Measurements from ENCODE around the gene LITAF.
"Not testable (repeated sequence)": the region's sequence is repeated elsewhere in the genome, so short reads cannot be mapped to it uniquely, and the experiment has no call there.

LITAF gene

DNA sequence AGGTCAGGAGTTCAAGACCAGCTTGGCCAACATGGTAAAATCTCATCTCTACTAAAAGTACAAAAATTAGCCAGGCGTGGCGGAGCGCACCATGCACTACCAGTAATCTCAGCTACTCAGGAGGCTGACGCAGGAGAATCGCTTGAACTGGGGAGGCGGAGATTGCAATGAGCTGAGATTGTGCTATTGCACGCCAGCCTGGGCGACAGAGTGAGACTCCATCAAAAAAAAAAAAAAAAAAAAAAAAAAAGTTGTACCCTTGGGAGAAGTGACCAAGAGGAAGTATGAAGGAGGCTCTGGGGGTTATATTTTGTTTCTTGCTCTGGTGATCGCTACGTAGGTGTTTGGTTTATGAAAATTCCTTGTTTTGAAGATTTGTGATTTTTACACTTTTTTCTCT, 66.3 kb downstream of the LITAF start:
- Mint-ChIP-seq H3K36me3 (no peaks in the 10 kb centered on the region), H3K27ac (no peak overlapping the region), H3K9me3 (ENCODE audit: low read depth) (peaks cover 4% of the 10 kb centered on the region), H3K4me3 (no peak overlapping the region), H3K27me3 (no peaks in the 10 kb centered on the region), H3K4me1 (ENCODE audit: low read depth) (no peaks in the 10 kb centered on the region)

GRCh38 chr16:11517961-11518360, 68.8 kb downstream of the LITAF start:
- Mint-ChIP-seq H3K9me3 (ENCODE audit: low read depth) (peaks cover 4% of the 10 kb centered on the region), H3K27me3 (no peaks in the 10 kb centered on the region), H3K27ac (no peak overlapping the region)

DNA sequence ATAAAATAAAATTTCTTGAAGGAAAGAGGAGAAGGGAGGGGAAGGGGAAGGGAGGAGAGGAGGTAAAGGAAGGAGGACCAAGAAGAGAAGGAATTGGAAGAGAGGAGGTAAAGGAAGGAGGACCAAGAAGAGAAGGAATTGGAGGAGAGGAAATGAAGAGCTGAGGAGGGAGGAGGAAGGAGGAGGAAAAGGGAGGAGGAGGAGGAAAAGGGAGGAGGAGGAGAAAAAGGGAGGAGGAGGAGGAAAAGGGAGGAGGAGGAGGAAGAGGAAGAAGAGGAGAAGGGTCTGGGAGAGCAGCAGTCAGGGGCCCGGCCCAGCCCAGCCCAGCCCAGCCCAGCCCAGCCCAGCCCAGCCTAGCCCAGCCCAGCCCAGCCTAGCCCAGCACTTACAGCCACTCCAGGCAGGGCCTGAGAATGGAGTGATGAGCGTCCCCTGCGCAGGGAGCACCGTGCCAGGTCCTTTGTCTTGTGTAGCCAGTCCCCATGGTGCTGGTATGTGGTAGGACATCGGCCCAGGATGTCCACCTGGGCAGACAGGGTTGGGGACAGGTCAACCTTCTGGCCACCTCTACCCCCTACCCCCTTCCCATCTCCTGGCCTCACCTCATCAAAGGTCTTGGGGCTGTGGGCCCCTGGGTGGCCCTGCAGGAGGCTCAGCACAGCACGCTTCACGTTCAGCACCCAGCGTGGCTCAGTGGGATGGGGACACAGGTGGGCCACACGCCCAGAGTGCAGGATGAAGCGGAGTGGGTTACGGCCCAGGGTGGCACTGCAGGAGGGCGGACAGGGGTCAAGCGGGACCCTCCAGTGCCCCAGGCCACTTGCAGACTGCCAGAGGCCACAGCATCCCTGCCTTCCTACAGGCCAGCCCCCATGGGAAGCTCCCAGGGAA, 70.9 kb downstream of the LITAF start:
- H3K4me1 Mint-ChIP-seq (ENCODE audit: low read depth) = no peaks in the 10 kb centered on the region
- H3K36me3 Mint-ChIP-seq = no peaks in the 10 kb centered on the region
- H3K9me3 Mint-ChIP-seq (ENCODE audit: low read depth) = peaks cover under 1% of the 10 kb centered on the region
- no peak overlapping the region for H3K27ac Mint-ChIP-seq
- no peak overlapping the region for H3K4me3 Mint-ChIP-seq
- H3K27me3 Mint-ChIP-seq = no peaks in the 10 kb centered on the region

More at GRCh38 chr16:11517961-11518360, 68.8 kb downstream of the LITAF start:
- Mint-ChIP-seq H3K36me3 (no peaks in the 10 kb centered on the region), H3K4me3 (no peak overlapping the region), H3K4me1 (ENCODE audit: low read depth) (no peaks in the 10 kb centered on the region)

DNA sequence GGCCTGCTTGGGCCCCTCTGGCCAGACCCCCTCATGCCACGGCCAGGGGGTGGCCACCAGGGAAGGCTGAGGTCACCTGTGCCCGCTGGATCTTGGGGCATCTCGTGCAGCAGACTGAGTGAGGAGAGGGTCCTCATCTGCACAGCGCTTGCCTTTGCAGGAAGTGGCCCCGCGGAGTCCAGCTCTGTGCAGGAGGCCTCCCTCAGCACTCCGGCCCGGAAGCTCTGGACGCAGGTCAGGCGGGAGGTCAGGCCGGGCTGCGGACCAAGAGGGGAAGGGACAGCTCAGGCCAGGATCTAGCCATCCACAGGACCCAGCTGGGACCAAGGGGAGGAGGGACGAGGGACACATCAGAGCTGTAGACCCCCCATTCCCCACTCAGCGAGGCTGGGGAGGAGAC, 72.4 kb downstream of the LITAF start:
- H3K27ac Mint-ChIP-seq = no peak overlapping the region
- no peaks in the 10 kb centered on the region for H3K27me3 Mint-ChIP-seq
- no peak overlapping the region for H3K4me3 Mint-ChIP-seq
- no peaks in the 10 kb centered on the region for H3K9me3 Mint-ChIP-seq (ENCODE audit: low read depth)
- no peaks in the 10 kb centered on the region for H3K4me1 Mint-ChIP-seq (ENCODE audit: low read depth)
- no peaks in the 10 kb centered on the region for H3K36me3 Mint-ChIP-seq

GRCh38 chr16:11513366-11513765, 73.4 kb downstream of the LITAF start:
- not testable (repeated sequence) for H3K4me3 Mint-ChIP-seq; H3K9me3 Mint-ChIP-seq (ENCODE audit: low read depth)

DNA sequence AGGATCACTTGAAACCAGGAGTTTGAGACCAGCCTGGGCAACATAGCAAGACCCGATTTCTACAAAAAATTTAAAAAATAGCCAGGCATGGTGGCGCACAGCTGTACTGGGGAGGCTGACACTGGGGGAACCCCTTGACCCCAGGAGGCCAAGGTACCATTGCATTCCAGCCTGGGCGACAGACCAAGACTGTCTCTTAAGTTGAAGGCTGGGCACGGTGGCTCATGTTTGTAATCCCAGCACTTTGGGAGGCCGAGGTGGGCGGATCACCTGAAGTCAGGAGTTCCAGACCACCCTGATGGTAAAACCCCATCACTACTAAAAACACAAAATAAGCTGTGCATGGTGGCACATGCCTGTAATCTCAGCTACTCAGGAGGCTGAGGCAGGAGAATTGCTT, 74.9 kb downstream of the LITAF start:
- no peaks in the 10 kb centered on the region for H3K27me3 Mint-ChIP-seq
- H3K27ac Mint-ChIP-seq = no peak overlapping the region

More at GRCh38 chr16:11513366-11513765, 73.4 kb downstream of the LITAF start:
- H3K27me3 Mint-ChIP-seq; H3K36me3 Mint-ChIP-seq; H3K4me1 Mint-ChIP-seq (ENCODE audit: low read depth); H3K27ac Mint-ChIP-seq: not testable (repeated sequence)

GRCh38 chr16:11511328-11511727, 75.4 kb downstream of the LITAF start:
- no peaks in the 10 kb centered on the region for H3K27me3 Mint-ChIP-seq
- H3K9me3 Mint-ChIP-seq (ENCODE audit: low read depth) = no peaks in the 10 kb centered on the region
- no peak overlapping the region for H3K4me3 Mint-ChIP-seq
- no peaks in the 10 kb centered on the region for H3K36me3 Mint-ChIP-seq
- H3K27ac Mint-ChIP-seq = no peak overlapping the region
- no peaks in the 10 kb centered on the region for H3K4me1 Mint-ChIP-seq (ENCODE audit: low read depth)

More for the DNA sequence above, 74.9 kb downstream of the LITAF start:
- Mint-ChIP-seq H3K4me1 (ENCODE audit: low read depth) (no peaks in the 10 kb centered on the region), H3K9me3 (ENCODE audit: low read depth) (no peaks in the 10 kb centered on the region), H3K4me3 (no peak overlapping the region), H3K36me3 (no peaks in the 10 kb centered on the region)

DNA sequence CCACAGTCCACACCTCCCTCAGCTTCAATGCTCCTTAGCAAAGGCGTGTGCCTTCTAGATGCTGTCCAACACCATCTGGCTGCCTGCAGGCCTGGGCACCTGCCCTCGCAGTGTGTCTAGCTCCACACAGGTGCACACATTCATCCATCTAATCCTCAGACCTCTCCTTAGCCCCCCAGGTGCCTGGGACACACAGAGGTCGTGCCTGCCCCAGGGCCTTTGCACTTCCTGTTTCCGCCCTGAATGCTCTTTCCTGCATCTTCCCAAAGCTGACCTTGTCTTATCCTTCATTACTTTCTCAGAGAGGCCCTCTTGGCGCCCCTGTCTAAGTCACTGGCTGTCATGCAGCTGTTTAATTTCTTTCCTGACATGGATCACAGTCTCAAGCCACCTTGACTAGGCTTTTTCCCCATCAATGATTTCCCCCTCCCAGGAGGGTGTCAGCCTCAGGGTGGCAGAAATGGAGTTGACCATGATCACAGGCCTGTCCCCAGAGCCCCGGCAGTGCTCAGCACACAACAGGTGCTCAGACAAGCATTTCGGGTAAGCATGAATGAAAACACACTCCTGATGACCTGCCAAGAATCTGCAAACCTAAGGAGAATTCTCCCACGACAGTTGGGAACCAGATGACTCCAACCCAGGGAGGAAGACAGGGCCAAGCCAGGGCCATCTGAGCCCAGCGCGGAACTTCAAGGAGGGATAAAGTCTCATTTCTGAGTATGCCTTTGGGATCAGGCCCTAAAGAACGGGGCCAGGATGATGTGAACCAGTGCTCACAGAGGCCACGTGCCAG, 76.3 kb downstream of the LITAF start:
- no peak overlapping the region for H3K27ac Mint-ChIP-seq
- H3K4me1 Mint-ChIP-seq (ENCODE audit: low read depth) = no peaks in the 10 kb centered on the region
- H3K9me3 Mint-ChIP-seq (ENCODE audit: low read depth) = no peaks in the 10 kb centered on the region
- no peaks in the 10 kb centered on the region for H3K36me3 Mint-ChIP-seq
- no peak overlapping the region for H3K4me3 Mint-ChIP-seq
- H3K27me3 Mint-ChIP-seq = no peaks in the 10 kb centered on the region

GRCh38 chr16:11507991-11508390, 78.7 kb downstream of the LITAF start:
- Mint-ChIP-seq H3K9me3 (ENCODE audit: low read depth) (no peaks in the 10 kb centered on the region), H3K36me3 (no peaks in the 10 kb centered on the region), H3K4me3 (no peak overlapping the region), H3K4me1 (ENCODE audit: low read depth) (no peaks in the 10 kb centered on the region), H3K27ac (no peak overlapping the region), H3K27me3 (no peaks in the 10 kb centered on the region)

DNA sequence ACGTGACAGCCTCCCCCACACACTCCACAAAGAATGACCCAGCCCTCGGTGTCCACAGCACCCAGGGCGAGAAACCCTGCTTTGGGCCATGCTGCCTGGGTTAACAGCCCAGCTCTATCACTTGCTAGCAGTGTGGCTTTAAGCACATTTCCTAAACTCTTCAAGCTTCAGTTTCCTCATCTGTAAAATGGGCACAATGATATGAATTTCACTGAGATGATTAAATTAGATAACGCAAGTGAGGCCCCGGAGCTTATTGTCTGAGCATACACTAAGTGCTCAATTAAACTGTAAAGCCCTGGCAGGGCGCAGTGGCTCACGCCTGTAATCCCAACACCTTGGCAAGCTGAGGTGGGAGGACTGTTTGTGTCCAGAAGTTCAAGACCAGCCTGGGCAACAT, 79.4 kb downstream of the LITAF start:
- H3K4me3 Mint-ChIP-seq = no peak overlapping the region
- no peaks in the 10 kb centered on the region for H3K4me1 Mint-ChIP-seq (ENCODE audit: low read depth)
- H3K27me3 Mint-ChIP-seq = no peaks in the 10 kb centered on the region
- no peaks in the 10 kb centered on the region for H3K9me3 Mint-ChIP-seq (ENCODE audit: low read depth)
- no peak overlapping the region for H3K27ac Mint-ChIP-seq
- no peaks in the 10 kb centered on the region for H3K36me3 Mint-ChIP-seq

- Mint-ChIP-seq H3K4me1 (ENCODE audit: low read depth) (no peaks in the 10 kb centered on the region), H3K27me3 (no peaks in the 10 kb centered on the region), H3K4me3 (no peak overlapping the region), H3K27ac (no peak overlapping the region), H3K9me3 (ENCODE audit: low read depth) (no peaks in the 10 kb centered on the region), H3K36me3 (no peaks in the 10 kb centered on the region)
Measured at GRCh38 chr16:11506741-11507305, 79.9 kb downstream of the LITAF start.

DNA sequence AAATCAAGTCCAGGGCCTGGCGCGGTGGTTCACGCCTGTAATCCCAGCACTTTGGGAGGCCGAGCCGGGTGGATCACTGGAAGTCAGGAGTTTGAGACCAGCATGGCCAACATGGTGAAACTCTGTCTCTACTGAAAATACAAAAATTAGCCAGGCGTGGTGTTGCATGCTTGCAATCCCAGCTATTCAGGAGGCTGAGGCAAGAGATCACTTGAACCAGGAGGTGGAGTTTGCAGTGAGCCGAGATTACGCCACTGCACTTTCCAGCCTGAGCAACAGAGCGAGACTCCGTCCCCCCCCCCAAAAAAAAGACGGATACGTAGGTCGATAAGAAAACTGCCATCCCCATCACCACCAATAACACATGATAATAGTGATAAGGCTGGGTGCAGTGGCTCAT, 82.5 kb downstream of the LITAF start:
- not testable (repeated sequence) for H3K36me3 Mint-ChIP-seq; H3K4me3 Mint-ChIP-seq; H3K27me3 Mint-ChIP-seq; H3K4me1 Mint-ChIP-seq (ENCODE audit: low read depth); H3K9me3 Mint-ChIP-seq (ENCODE audit: low read depth); H3K27ac Mint-ChIP-seq

DNA sequence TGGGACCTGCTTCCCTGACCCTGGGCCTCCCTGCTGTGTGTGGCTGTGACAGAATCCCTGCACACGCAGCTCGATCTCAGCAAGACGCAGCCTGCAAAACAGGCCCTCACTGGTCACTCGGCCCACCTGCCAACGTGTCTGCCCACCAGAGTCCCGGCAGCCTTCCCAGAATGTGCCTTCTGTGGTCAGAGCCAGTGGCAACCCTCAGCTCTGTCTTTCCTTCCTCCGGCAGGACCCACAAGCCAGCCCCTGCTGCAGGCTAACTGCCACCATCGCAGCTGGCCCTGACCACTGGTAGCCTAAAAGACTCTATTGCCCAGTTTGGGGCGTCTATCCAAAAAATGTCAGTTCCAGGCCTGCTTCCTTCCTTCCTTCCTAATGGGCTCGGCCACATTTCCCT, 83.2 kb downstream of the LITAF start:
- H3K27me3 Mint-ChIP-seq = no peaks in the 10 kb centered on the region
- H3K36me3 Mint-ChIP-seq = no peaks in the 10 kb centered on the region
- no peaks in the 10 kb centered on the region for H3K9me3 Mint-ChIP-seq (ENCODE audit: low read depth)
- H3K4me1 Mint-ChIP-seq (ENCODE audit: low read depth) = peaks cover 3% of the 10 kb centered on the region
- no peak overlapping the region for H3K4me3 Mint-ChIP-seq
- H3K27ac Mint-ChIP-seq = no peak overlapping the region

DNA sequence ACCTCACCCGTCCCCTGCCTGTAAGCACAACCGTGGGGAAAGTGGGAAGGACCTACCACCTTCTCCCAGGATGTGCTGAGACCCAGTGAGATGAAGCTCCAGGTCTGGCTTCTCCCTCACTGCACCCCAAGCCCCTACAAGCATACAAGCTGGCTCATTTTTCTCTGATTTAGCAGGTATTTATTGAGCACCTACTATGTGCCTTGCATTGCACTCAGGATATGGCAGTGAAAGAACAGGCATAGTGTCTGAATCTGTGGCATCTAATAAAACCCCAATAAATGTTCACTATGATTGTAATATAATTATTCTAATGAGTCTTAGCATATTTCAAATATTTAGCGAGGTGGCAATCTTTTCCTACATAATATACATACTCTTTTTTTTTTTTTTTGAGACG, 84.5 kb downstream of the LITAF start:
- Mint-ChIP-seq H3K9me3 (ENCODE audit: low read depth) (no peaks in the 10 kb centered on the region), H3K36me3 (no peaks in the 10 kb centered on the region), H3K4me3 (no peak overlapping the region), H3K27ac (no peak overlapping the region), H3K27me3 (no peaks in the 10 kb centered on the region), H3K4me1 (ENCODE audit: low read depth) (peaks cover 11% of the 10 kb centered on the region)

DNA sequence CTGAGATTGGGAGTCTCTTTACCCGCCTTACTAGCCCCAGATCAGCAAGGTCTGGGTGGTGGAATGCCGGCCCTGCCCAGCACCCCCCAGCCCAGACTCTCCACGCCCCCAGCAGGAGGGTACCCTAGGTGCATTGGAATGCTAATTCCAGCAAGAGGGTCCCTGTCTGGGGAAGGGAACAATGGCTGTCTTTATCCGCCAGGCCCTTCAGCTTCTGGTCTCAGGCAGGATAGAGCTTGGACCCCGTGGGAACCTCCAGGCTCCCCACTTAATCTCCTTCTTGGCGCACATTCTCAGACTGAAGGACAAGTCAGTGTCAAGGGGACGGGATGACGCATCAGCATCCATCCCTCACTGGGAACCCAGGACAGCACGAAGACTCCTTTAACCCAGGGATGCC, 85.1 kb downstream of the LITAF start:
- H3K4me1 Mint-ChIP-seq (ENCODE audit: low read depth) = peaks cover 17% of the 10 kb centered on the region
- no peaks in the 10 kb centered on the region for H3K36me3 Mint-ChIP-seq
- H3K27ac Mint-ChIP-seq = no peak overlapping the region
- no peaks in the 10 kb centered on the region for H3K9me3 Mint-ChIP-seq (ENCODE audit: low read depth)
- H3K4me3 Mint-ChIP-seq = no peak overlapping the region
- H3K27me3 Mint-ChIP-seq = no peaks in the 10 kb centered on the region

All from activated naive CD8-positive, alpha-beta T cell (primary cell).